Neural progenitor cell (in vitro differentiated cells): ENCODE data around the gene NEDD4L. TPM values are rescaled to one million over a fixed set of nuclear protein-coding genes. Genes with fewer than 3 reads are reported as not detected.

Experiments used
- DNase-seq: peaks from one replicate; pipeline ENCODE4 v3.0.0-alpha.2; 2016; ENCODE audit warnings: low spot score
- H2AFZ ChIP-seq: fragments of 200-600 bp; sonication (generic); replicated peaks from 2 replicates; pipeline ENCODE4 v1.6.1; 2016; ENCODE audit warnings: antibody characterized with exemption
- H3F3A ChIP-seq: fragments of 200-600 bp; sonication (generic); 2 replicates; pipeline ENCODE4 v1.6.1; 2016; ENCODE audit warnings: antibody characterized with exemption, low read depth
- H3K27ac ChIP-seq: fragments of 200-600 bp; sonication (generic); 2 replicates; pipeline ENCODE4 v1.5.1; 2016; ENCODE audit warnings: mild to moderate bottlenecking
- H3K27me3 ChIP-seq: fragments of 200-600 bp; sonication (generic); 2 replicates; pipeline ENCODE4 v1.6.1; 2016; ENCODE audit warnings: mild to moderate bottlenecking, moderate library complexity
- H3K36me3 ChIP-seq: fragments of 200-600 bp; sonication (generic); 2 replicates; pipeline ENCODE4 v1.5.1; 2016
- H3K4me1 ChIP-seq: fragments of 200-600 bp; sonication (generic); 2 replicates; pipeline ENCODE4 v1.6.1; 2016; ENCODE audit warnings: mixed run types
- H3K4me2 ChIP-seq: fragments of 200-600 bp; sonication (generic); 2 replicates; pipeline ENCODE4 v1.6.1; 2016
- H3K4me3 ChIP-seq: fragments of 200-600 bp; sonication (generic); 2 replicates; pipeline ENCODE4 v1.5.1; 2016
- H3K79me2 ChIP-seq: fragments of 200-600 bp; sonication (generic); 2 replicates; pipeline ENCODE4 v1.6.1; 2016; ENCODE audit warnings: low read depth
- H3K9ac ChIP-seq: fragments of 200-600 bp; sonication (generic); 2 replicates; pipeline ENCODE4 v1.6.1; 2016
- H3K9me3 ChIP-seq: fragments of 200-600 bp; sonication (generic); 2 replicates; pipeline ENCODE4 v1.5.1; 2016; ENCODE audit warnings: low read depth
- H4K20me1 ChIP-seq: fragments of 200-600 bp; sonication (generic); 2 replicates; pipeline ENCODE4 v1.6.1; 2016; ENCODE audit warnings: low read depth
- H3K27ac Mint-ChIP-seq: 3 replicates; pipeline ENCODE4 v1.8.0; 2021; ENCODE audit warnings: mixed read lengths
- H3K27me3 Mint-ChIP-seq: 2 replicates; pipeline ENCODE4 v1.8.0; 2022; ENCODE audit warnings: low read depth, mild to moderate bottlenecking, inconsistent platforms, moderate library complexity, mixed read lengths; ENCODE audit not compliant: insufficient read depth
- H3K36me3 Mint-ChIP-seq: 3 replicates; pipeline ENCODE4 v1.8.0; 2021; ENCODE audit warnings: mixed read lengths
- H3K4me1 Mint-ChIP-seq: 3 replicates; pipeline ENCODE4 v1.8.0; 2021; ENCODE audit warnings: mixed read lengths
- H3K4me3 Mint-ChIP-seq: 3 replicates; pipeline ENCODE4 v1.8.0; 2021; ENCODE audit warnings: mild to moderate bottlenecking, moderate library complexity, mixed read lengths
- H3K9me3 Mint-ChIP-seq: 3 replicates; pipeline ENCODE4 v1.8.0; 2020; ENCODE audit warnings: mixed read lengths
- CTCF ChIP-seq: fragments of 200-600 bp; sonication (generic); IDR thresholded peaks from 2 replicates; pipeline ENCODE4 v1.5.1; 2017; ENCODE audit warnings: antibody characterized with exemption, mild to moderate bottlenecking
- EZH2 ChIP-seq: fragments of 200-600 bp; sonication (generic); IDR thresholded peaks from 2 replicates; pipeline ENCODE4 v1.6.1; 2017; ENCODE audit warnings: antibody characterized with exemption, mild to moderate bottlenecking, moderate library complexity
- EZH2phosphoT487 ChIP-seq: fragments of 200-600 bp; sonication (generic); IDR thresholded peaks from 2 replicates; pipeline ENCODE4 v1.6.1; 2017; ENCODE audit warnings: antibody characterized with exemption
- total RNA-seq: library from RNA; depleted of rRNA; stranded (reverse); fragments of >200 nt; gene quantifications from 2 replicates; pipeline ENCODE4 v1.2.3, GENCODE V29; 2015; ENCODE audit warnings: low replicate concordance

The NEDD4L gene
- total RNA-seq, 1 donor from 2014 or later, result 55.5 TPM

GRCh38 chr18:58013241-58014211 lies 30.5 kb upstream of the NEDD4L start:
- no peaks in the 10 kb centered on the region for H3K36me3 Mint-ChIP-seq
- H4K20me1 ChIP-seq, result no peaks in the 10 kb centered on the region
- no peaks in the 10 kb centered on the region for H3K4me1 ChIP-seq
- no peak overlapping the region for H3K4me3 Mint-ChIP-seq
- no peak overlapping the region for H3K27ac ChIP-seq
- DNase-seq, result no peak
- no peaks in the 10 kb centered on the region for H3F3A ChIP-seq
- no peaks in the 10 kb centered on the region for H3K4me1 Mint-ChIP-seq
- H3K4me3 ChIP-seq, result no peak overlapping the region
- H2AFZ ChIP-seq, result no peak overlapping the region
- peaks cover 11% of the 10 kb centered on the region for H3K9me3 ChIP-seq
- no peaks in the 10 kb centered on the region for H3K79me2 ChIP-seq
- H3K9me3 Mint-ChIP-seq, result peaks cover 9% of the 10 kb centered on the region
- no peak for TF ChIP-seq EZH2phosphoT487
- TF ChIP-seq EZH2, result no peak
- TF ChIP-seq CTCF, result no peak
- H3K36me3 ChIP-seq, result no peaks in the 10 kb centered on the region
- H3K27me3 Mint-ChIP-seq, result peaks cover 3% of the 10 kb centered on the region
- no peaks in the 10 kb centered on the region for H3K27me3 ChIP-seq
- no peak overlapping the region for H3K4me2 ChIP-seq
- H3K27ac Mint-ChIP-seq, result no peak overlapping the region
- no peak overlapping the region for H3K9ac ChIP-seq

- TF ChIP-seq EZH2 (no peak), CTCF (no peak), EZH2phosphoT487 (no peak)
- no peaks in the 10 kb centered on the region for H3K27me3 ChIP-seq
- no peaks in the 10 kb centered on the region for H3K4me1 ChIP-seq
- no peaks in the 10 kb centered on the region for H4K20me1 ChIP-seq
- Mint-ChIP-seq H3K4me1 (no peaks in the 10 kb centered on the region), H3K27ac (no peak overlapping the region), H3K36me3 (no peaks in the 10 kb centered on the region), H3K4me3 (no peak overlapping the region), H3K27me3 (peaks cover 3% of the 10 kb centered on the region), H3K9me3 (peaks cover 9% of the 10 kb centered on the region)
- no peak overlapping the region for H3K9ac ChIP-seq
- no peak overlapping the region for H2AFZ ChIP-seq
- H3K9me3 ChIP-seq, result peaks cover 11% of the 10 kb centered on the region
- H3K27ac ChIP-seq, result no peak overlapping the region
- H3K79me2 ChIP-seq, result no peaks in the 10 kb centered on the region
- no peak for DNase-seq
- no peaks in the 10 kb centered on the region for H3K36me3 ChIP-seq
- no peak overlapping the region for H3K4me2 ChIP-seq
- H3F3A ChIP-seq, result no peaks in the 10 kb centered on the region
- no peak overlapping the region for H3K4me3 ChIP-seq
Measured at GRCh38 chr18:58015065-58015780, 28.8 kb upstream of the NEDD4L start.

DNA sequence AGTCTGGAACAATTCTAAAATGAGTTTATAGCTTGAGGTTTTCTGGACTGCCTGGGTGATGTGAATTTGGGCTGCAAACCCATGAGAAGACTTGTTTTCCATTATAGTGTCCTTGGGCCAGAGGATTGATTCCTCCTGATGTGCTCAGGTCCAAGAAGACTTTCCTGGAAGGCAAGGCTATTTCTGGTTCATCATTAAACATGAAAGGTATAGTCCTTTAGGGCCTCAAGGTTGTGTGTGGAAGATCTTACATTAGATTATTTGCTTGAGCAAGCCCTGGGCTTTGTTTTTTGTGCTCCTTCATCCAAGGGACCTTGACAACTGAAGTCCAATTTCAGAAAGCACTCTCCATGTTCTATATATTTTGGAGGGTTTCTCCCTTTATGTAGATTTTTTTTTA lies 26.8 kb upstream of the NEDD4L start:
- H3K9ac ChIP-seq, result no peak overlapping the region
- H3K4me3 ChIP-seq, result no peak overlapping the region
- H3K4me3 Mint-ChIP-seq, result no peak overlapping the region
- peaks cover 9% of the 10 kb centered on the region for H3K9me3 Mint-ChIP-seq
- no peaks in the 10 kb centered on the region for H3K27me3 ChIP-seq
- DNase-seq, result no peak
- H3K9me3 ChIP-seq, result peaks cover 11% of the 10 kb centered on the region
- H4K20me1 ChIP-seq, result no peaks in the 10 kb centered on the region
- no peak overlapping the region for H3K27ac ChIP-seq
- no peak overlapping the region for H2AFZ ChIP-seq
- H3K36me3 ChIP-seq, result no peaks in the 10 kb centered on the region
- no peaks in the 10 kb centered on the region for H3K4me1 ChIP-seq
- H3F3A ChIP-seq, result no peaks in the 10 kb centered on the region
- TF ChIP-seq CTCF, result no peak
- TF ChIP-seq EZH2phosphoT487, result no peak
- no peak for TF ChIP-seq EZH2
- no peak overlapping the region for H3K27ac Mint-ChIP-seq
- no peaks in the 10 kb centered on the region for H3K27me3 Mint-ChIP-seq
- no peak overlapping the region for H3K4me2 ChIP-seq
- H3K36me3 Mint-ChIP-seq, result no peaks in the 10 kb centered on the region
- H3K4me1 Mint-ChIP-seq, result no peaks in the 10 kb centered on the region
- no peaks in the 10 kb centered on the region for H3K79me2 ChIP-seq
